Glomerular visceral epithelial cell (primary cell): Measurements from ENCODE around the gene SAP30BP.

ENCODE experiments used
- DNase-seq: peaks from one replicate; pipeline ENCODE4 v3.0.0-alpha.2; 2016; ENCODE audit errors: extremely low spot score

Gene SAP30BP

GRCh38 chr17:75757086-75757681, 90.0 kb downstream of the SAP30BP start:
- DNase-seq, result no peak
